Activated CD8-positive, alpha-beta memory T cell treated with anti-CD3 and anti-CD28 coated beads, Interleukin-2, amount 50 U/mL, for 24 hours (primary cell): Measurements from ENCODE around the gene DOCK1.
"Not testable (repeated sequence)": the region's sequence is repeated elsewhere in the genome, so short reads cannot be mapped to it uniquely, and the experiment has no call there.

Source experiments
- DNase-seq: peaks from one replicate; pipeline ENCODE4 v3.0.0-alpha.2; 2020; ENCODE audit errors: extremely low read depth

The DOCK1 gene

DNA sequence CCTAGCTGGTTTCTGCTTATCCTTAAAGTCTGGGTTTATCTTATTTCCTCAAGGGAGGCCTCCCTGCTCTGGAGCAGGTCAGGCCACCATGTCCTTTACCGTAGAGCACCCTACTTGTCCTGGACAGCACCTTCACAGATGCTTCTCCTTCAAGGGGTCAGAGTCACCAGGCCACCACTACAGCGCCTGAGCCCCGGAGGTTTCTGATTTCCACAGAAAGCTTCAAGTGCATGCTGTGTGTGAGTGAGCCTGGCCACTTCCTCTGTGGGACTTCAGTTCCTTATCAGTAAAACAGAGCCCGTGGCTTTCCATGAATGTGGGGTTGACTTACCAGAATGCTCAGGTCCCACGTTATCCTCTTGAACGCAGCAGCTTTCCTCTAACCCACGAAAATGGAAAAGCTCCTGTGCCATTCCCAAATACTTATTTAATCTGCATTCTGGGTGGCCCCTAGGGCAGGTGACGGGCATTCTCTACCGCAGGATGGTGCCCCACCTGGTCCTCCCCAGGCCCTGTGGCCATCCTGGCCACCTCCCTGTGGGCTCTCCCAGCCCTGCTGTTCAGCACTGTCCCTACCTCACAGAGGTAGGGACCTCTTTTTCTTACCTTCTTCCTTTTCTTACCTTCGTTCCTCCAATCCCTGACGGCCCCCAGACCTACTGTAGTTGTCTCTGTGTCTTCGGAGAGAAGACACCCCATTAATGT is 1.4 kb upstream of the DOCK1 start:
- DNase-seq = no peak

DNA sequence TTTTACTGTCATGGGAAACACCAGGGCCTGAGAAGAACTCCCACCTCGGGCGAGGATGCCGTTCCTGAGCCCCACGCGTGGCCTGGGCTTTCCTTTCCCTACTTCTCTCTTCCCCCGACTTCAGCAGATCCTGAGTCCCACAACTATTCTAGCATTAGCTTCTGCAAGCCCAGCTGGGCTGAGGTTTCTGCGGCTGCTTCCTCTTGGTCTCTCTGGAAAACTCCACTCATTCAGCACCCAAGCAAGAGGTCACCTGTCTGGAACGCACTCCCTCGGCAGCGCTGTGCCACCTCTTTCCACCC is 761 bp upstream of the DOCK1 start:
- DNase-seq = no peak

DNA sequence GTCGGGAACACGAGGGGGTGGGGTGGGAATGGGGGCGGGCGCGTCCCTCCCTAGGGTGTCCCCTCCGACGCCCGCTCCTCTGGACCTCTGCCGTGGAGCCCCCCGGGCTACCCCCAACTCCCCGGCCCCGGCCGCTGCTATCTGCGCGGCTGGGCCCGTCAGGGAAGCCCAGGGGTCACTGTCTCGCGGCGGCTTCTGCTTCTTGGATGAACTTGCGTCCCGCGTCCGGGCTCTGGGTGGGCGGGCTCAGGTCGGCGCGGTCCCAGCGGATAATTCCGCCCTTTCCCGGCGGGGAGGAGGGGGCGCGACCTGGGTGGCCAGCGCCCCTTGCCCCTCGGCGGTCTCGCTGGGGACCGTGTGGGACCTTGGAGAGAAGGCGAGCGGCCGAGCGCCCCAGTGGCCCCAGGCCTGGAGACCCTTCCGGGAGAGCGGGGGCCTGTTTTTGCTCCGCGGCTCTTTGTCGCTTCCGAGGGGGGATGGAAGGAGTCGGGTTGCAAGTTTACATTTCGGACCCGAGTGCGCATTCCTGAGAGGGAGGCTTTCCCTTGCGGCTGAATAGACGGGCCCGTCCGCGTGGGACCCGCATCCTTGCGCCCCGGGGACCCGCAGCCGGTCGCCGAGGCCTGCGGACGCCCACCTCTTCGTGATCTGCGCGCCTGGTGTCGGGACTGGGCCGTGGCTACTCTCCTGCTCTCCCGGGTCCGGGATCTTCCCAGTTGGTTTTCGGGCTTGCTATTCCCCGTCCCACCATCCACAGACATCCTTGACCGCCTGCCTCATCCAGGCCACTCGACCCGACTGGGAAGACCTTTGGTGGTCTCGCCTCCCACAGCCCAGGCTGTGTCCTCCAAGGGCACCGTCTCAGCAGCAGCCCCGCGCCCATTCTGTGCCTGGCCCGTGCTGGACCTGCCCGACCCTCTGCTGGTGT is 812 bp downstream of the DOCK1 start:
- no peak for DNase-seq

DNA sequence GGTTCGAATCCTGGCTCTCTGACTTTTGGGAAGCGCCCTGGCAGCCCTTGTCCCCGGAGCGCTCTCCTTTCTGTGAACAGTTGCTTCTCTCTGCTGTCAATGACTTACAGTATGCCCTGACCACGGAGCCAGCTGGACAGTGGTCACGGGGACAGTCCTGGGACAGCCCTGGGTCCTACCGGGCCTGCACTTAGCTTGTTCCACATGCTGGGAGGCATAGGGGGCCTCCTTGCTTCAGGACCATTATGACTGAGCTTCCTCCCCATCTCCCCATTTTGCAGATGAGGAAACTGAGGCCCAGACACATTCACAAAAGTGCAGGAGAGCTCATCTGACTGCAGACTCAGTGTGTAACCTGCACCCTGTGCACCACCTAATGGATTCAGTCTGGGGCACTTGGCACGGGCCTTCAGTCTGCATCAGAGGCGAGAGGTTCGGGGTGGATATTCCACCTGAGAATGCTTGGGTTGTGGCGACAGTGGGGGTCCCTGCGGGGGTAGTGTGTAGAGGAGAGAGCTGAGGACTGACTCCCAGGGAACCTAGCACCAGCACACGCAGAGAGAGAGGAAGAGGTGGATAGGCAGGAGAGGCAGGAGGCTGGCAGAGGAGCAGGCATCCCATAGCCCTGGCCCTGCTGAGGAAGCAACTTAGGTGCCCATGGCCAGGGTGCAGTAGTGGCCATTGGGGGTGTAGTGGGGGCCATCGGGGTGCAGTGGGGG is 1.6 kb downstream of the DOCK1 start:
- DNase-seq = no peak

DNA sequence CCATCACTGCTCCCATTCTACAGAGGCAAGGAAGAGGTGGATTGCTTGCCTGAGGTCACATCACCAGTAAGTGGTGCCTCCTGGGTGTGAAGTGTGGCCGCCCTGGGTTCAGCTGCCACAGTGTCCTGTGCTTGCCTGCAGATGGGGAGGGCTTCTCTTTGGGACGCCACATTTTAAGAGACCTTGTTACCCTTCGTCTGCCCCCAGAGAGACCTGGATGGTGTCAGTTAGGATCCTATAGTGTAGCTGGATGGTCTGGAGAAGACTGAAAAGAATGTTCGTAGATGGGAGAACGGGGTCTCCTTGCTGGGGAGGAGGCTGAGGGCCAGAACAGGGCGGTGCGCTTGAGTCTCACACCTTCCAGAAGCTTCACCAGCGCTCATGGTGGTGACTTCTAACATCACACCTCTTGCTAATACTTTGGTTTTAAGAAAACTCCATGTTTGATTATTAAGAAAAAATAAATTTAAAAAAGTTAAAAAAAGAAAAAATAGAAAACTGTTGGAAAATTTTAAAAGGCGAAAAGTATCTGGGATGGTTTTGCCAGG is 2.3 kb downstream of the DOCK1 start:
- no peak for DNase-seq

DNA sequence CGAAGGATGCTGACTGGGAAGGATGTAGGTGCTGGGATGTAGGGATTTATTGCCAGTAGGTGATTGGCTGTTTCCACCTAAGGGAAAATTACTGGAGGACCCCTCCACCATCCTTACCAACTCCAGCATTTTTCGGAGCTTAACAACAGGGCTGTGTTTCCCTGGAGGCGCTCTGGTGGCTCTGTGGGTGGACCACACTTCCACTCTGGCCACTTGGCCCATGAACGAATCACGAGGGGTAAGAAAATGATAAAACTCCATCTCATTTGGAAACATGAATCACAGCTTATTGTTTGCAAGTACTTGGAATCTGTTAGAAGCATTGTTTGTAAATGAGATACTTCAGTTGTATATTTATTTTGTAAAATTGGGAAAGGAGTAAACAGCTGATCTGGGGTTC is 3.0 kb downstream of the DOCK1 start:
- no peak for DNase-seq

DNA sequence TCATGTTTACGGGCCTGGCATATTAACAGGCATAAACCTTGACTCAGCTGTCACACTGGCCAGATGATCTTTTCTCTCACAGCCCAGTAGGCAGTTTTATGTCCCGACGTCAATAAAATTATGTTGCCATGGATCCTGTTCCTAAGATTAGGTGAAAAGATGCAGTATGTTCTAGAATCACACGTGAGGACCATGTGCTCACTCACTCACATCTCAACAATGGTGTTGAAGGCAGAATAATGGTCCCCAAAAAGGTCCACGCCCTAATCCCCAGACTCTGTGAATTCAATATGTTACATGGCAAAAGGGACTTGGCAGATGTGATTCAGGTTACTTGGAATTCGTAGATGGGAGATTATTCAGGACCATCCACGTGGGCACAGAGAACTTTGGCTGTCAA is 3.5 kb downstream of the DOCK1 start:
- DNase-seq = no peak

DNA sequence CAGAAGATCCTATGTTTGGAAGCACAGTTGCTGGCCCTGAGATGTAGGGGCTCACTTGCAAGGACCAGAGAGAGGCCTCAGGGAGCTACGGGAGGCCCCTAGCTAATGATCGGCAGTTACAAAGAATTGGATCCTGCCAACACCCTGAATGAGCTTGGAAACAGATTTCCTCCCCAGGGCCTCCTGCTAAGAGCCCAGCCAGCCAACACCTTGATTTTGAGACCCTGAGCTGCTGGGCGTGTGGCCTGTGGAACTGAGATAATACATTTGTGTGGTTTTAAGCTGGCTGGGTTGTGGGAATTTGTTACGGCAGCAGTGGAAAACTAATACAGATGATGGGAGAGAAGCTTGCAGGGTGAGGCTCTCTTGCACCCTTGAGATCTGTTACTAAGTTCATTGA is 3.9 kb downstream of the DOCK1 start:
- no peak for DNase-seq

DNA sequence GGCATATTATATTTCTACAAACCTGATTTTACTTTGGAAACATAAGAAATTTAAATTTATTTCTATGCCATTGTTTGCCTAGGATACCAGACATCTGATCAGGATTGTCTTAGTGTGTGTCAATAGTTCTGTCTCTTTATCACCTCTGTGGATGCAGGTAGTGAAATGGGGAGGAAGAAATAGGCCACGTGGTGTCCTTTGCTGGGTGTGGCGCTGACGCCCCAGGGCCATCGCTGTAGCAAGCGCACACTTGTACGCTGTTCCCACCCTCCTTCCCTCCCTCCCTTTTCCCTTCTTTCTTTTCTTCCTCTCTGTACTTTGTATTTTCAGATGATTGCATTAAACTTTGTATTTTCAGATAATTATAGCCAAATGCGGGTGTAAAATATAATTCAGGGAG is 5.0 kb downstream of the DOCK1 start:
- no peak for DNase-seq

DNA sequence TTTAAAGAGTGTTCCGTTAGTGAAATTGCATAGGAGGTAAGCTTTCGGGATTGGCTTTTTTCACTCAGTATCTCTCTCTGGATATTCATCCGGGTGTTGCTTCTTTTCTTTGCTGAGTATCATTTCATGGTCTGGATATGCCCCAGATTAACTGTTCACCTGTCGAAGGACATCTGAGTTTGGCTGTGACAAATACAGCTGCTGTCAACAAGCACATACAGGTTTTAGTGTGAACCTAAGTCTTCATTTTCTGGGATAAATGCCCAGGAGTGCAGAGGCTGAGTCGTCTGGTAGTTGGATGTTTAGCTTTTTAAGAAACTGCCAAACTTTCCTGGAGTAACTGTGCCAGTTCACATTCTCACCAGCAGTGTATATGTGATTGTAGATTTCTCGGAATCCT is 5.6 kb downstream of the DOCK1 start:
- DNase-seq = no peak

DNA sequence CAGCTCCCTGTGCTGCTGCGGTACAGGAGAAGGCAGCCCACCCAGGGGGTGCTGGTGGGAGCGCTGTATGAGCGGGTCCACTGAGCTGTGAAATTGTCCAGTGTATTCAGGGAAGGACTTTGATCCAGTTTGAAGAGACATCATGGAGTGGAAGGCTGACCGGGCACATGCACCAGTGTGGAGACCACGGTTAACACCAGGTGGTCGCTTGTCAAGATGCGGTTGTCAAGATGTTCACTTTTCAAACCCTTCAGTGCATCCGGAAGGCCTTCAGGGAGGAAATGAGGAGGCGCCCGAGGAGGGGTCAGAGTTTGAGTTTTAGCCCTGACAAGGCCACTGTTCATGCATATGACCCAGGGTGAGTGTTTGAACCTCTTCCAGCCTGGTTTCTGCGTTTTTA is 6.1 kb downstream of the DOCK1 start:
- DNase-seq = no peak

DNA sequence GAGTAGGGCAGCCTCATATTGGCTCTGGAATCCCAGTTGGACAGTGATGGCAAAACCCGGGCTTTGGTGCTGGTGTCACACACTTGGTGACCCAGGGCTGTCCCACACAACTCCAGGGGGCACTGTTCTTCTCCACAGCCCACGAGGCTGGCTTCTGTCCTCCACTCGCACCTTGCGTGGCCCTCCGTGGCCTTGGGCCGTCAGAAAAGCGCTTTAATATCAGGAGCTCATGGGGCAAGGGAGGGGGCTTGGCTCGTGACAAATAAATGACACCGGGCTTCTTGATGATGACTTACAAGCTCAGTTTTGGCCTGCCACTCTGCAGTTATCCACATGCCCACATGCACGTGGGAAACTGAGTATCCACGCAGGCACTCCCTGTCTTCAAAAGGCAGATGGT is 8.1 kb downstream of the DOCK1 start:
- DNase-seq = no peak

DNA sequence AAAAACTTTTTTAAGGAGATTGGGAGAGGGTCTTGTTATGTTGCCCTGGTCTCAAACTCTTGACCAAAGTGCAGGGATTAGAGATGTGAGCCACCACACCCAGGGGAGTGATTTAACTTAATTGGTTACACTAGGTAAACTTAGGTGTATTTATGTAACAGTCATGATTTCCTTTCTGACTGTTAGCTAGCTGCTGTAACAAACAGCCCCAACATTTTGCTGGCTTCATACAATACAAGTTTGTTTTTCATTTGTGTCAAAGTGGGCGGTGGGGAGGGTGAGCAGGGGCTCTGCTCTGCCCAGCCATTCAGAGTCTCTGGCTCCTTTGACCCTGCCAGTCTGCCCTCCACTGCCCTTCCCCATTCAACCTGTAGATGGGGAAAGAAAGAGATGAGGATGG is 9.3 kb downstream of the DOCK1 start:
- no peak for DNase-seq

DNA sequence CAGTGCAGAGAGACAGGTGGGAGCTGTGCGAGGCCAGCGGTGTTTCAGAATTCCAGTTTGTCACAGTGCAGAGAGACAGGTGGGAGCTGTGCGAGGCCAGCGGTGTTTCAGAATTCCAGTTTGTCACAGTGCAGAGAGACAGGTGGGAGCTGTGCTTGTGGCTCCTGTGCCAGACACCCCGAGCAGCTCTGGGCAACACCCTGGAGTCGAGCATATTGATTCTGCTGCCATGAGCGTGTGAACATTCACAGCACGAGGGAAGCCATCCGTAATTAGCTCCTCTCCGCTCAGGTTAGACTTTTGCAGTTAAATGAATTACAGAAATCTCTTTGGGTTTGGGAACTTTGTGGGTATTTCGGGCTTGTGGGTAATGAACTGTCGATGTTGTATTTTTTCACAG is 11.7 kb downstream of the DOCK1 start:
- DNase-seq = not testable (repeated sequence)

DNA sequence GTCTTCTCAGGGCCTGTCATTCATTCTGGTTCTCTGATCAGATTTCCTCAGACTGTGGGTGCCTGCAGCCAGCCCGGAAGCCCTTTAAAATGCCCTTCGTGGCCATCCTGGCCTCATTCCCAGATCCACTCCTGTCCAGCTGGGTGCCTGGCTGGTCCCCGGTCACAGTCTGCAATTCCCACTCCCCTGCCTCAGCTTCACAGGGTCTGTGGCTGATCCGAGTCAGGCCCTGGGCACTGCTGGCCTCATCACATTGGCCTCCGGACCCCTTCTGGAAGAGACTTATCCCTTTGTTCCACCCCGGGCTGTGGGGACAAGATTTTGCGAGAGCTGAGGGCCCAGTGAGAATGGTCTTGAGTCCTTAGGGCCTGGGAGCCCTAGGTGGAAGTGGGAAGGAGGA is 12.1 kb downstream of the DOCK1 start:
- DNase-seq = no peak

DNA sequence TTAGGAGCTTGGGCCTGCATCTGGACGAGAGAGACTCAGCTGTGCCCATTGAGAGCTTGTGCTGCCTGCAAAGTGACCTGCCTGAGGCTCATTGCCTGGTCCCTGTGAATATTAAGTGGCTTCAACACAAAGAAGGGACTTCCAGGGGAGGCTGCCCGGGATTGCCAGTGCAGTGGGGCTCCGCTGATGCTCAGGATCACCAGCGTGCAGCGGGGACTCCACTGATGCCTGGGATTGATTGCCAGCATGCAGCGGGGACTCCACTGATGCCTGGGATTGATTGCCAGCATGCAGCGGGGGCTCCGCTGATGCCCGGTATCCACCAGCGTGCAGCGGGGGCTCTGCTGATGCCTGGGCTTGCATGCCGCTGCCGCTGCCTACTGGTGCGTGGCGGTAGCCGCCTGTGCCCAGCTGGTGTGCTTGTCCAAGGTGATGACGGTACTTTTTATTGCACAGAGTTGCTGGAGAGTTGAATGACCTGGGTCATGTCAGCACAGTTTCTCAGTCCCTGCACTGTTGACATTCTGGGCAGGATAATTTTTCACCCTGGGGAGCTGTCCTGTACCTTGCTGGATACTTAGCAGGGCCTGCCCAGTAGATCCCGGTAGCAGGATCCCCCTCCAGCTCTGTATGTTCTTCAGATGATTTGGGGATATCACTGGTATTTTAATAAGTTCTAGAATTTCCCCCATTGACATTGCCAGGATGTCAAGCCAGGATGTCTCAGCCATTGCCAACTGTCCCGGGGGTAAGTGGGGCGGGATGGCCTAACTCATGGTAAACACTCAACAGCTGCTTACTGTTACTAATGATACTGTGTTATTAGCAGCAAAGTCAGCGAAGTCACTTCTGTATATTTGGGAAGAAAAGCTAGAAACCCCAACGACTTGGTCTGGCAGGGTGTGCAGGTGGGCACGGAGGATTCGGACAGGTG is 13.0 kb downstream of the DOCK1 start:
- DNase-seq = no peak

DNA sequence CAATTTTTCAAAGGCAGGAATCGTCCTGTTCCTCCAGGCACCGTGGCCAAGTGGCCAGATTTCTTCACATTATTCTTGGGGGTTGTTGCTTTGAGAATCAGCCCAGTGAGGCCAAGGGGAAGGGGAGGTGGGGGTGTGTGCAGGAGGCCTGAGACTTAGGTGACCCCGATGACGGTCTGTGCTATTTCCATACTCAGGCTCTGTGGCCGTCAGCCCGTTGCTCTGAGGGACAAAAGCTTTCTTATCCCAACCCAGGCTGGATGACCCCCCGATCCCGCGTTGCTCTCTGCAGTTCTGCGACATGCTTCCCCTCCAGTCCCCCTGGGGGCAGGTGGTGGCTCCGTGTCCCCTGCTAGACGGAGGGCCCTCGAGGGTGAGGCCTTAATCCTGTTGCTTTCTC is 14.2 kb downstream of the DOCK1 start:
- DNase-seq = no peak

DNA sequence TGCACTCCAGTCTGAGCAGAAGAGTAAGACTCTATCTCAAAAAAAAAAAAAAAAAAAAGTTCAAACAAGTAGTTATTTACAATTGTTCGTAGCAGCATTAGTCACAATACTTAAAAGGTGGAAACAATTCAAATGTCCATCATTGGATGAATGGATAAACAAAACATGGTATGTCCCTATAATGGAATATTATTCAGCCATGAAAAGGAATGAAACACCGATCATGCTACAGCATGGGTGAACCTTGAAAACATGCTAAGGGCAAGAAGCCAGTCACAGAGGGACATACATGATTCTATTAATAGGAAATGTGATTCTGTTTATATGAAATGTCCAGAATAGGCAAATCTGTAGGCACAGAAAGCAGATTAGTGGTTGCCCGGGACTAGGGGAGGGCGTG is 15.9 kb downstream of the DOCK1 start:
- DNase-seq = no peak

DNA sequence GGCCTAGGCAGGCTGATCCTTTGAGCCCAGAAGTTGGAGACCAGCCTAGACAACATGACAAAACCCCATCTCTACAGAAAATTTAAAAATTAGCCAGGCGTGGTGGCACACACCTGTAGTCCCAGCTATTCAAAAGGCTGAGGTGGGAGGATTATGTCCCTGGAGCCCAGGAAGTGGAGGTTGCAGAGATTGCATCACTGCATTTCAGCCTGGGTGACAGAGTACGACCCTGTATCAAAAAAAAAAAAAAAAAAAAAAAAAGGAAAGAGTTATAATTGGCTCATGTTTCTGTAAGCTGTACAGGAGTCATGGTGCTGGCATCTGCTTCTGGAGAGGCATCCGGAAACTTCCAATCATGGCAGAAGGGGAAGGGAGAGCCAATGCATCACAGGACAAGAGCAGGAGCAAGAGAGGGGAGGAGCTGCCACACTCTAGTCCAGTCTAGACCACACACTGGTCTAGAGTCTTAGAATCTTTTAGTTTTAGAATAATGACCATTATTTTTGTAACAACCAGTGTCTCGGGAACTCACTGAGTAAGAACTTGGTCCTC is 16.8 kb downstream of the DOCK1 start:
- DNase-seq = no peak

DNA sequence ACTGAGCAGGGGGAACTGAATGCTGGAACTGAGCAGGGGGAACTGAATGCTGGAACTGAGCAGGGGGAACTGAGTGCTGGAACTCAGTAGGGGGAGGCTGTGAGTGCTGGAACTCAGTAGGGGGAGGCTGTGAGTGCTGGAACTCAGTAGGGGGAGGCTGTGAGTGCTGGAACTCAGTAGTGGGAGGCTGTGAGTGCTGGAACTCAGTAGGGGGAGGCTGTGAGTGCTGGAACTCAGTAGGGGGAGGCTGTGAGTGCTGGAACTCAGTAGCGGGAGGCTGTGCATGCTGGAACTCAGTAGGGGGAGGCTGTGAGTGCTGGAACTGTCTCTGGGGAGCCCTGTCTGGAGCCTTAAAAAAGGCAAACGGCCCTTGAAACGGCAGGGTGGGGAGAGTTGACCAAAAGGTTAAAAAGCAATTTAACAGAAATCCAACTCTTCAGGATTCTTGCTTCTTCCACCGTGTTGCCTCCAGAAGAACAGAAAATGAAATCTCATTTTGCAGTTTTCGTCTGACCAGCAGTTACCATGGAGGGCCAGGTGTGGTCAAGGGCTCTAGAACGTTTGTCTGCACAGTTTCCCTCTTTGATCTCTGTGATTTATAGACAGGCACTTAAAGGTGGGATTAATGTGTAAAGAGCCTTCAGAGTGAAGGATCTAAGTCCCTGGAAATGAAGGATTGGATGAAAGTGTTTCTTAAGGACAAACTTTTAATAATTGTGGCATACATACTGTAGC is 19.1 kb downstream of the DOCK1 start:
- DNase-seq = no peak

DNA sequence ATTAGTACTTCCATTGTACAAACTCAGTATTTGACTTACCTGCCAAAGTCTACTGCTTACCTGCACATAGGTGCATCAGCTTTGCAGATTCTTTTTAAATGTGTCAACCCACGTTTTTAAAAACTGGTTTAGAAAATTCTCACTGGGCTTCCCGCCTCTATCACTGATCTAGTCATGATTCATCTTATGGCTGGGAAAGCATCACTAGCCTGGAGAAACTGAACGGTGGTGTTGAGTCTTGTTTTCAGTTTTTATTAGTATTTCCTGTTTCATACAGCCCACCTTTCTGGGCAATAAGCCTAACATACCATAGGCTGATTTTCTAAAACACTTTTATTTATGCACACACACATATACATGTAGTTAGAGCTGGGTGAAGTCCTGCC is 19.7 kb downstream of the DOCK1 start:
- DNase-seq = no peak
